Progenitor cell of endocrine pancreas (in vitro differentiated cells): ENCODE measurements around the gene NCS1. TPM values are rescaled to one million over a fixed set of nuclear protein-coding genes. Genes with fewer than 3 reads are reported as not detected.

Experiments used
- DNase-seq: peaks from one replicate; pipeline ENCODE4 v3.0.0; 2021; ENCODE audit warnings: low spot score; ENCODE audit not compliant: unreplicated experiment
- H3K27ac Mint-ChIP-seq: 2 replicates; pipeline ENCODE4 v1.8.0; 2021; ENCODE audit warnings: mild to moderate bottlenecking, moderate library complexity, mixed read lengths
- H3K27me3 Mint-ChIP-seq: 2 replicates; pipeline ENCODE4 v1.8.0; 2021; ENCODE audit warnings: mixed read lengths
- H3K36me3 Mint-ChIP-seq: 2 replicates; pipeline ENCODE4 v1.8.0; 2022; ENCODE audit warnings: mixed read lengths; ENCODE audit not compliant: insufficient read depth
- H3K4me1 Mint-ChIP-seq: 2 replicates; pipeline ENCODE4 v1.8.0; 2021; ENCODE audit warnings: low read depth, mixed read lengths
- H3K4me3 Mint-ChIP-seq: 2 replicates; pipeline ENCODE4 v1.8.0; 2021; ENCODE audit warnings: low read depth, mild to moderate bottlenecking, moderate library complexity, mixed read lengths
- H3K9me3 Mint-ChIP-seq: 2 replicates; pipeline ENCODE4 v1.8.0; 2021; ENCODE audit warnings: low read depth, mixed read lengths
- total RNA-seq: library from RNA; stranded (reverse); gene quantifications from 2 replicates; pipeline ENCODE4 v1.2.1, GENCODE V29; 2021
- TF ChIP-seq, protein P1 (sequence below): fragments of 200-600 bp; sonication (generic); IDR thresholded peaks from one replicate; pipeline ENCODE4 v1.5.0; 2021; ENCODE audit warnings: antibody characterized with exemption, mild to moderate bottlenecking; ENCODE audit not compliant: unreplicated experiment

Gene NCS1
- total RNA-seq, 1 donor from 2014 or later: 29.0 TPM

DNA sequence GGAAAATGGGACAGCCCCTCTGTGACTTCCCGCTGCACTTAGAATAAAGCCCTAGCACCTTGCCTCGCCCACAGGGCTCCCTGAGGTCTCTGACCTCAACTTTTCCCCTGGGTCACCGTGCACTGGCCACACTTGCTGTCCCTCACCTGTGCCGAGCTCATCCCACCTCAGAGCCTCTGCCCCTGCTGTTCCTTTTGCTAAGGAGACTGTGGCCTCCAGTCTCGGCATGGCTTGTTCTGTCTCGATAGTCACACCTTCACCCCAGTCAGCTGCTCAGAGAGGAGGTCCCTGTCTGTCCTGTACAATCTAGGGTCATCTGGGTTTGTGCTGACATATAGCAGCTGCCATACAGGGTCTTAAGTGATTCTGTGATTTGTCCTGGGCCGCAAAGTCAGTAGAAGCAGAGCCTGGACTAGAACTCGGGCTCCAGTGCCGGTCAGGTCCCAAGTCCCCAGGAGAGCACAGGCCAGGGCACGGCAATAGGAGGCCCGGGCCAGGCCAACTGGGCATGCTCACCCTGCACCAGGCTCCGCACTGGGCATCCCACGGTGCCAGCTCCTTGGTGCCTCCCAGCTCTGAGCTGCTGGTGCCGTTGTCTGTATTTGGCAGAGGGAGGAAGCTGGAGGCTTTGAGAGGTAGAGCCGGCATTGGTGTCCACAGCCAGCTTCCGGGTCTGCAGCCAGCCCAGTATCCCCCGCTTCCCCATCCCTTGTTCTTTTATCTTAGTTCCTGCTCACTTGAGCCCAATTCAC lies 35.2 kb downstream of the NCS1 start:
- Mint-ChIP-seq H3K27ac (peak overlapping the region; percentile 62), H3K36me3 (no peaks in the 10 kb centered on the region)
- TF ChIP-seq, protein P1, sequence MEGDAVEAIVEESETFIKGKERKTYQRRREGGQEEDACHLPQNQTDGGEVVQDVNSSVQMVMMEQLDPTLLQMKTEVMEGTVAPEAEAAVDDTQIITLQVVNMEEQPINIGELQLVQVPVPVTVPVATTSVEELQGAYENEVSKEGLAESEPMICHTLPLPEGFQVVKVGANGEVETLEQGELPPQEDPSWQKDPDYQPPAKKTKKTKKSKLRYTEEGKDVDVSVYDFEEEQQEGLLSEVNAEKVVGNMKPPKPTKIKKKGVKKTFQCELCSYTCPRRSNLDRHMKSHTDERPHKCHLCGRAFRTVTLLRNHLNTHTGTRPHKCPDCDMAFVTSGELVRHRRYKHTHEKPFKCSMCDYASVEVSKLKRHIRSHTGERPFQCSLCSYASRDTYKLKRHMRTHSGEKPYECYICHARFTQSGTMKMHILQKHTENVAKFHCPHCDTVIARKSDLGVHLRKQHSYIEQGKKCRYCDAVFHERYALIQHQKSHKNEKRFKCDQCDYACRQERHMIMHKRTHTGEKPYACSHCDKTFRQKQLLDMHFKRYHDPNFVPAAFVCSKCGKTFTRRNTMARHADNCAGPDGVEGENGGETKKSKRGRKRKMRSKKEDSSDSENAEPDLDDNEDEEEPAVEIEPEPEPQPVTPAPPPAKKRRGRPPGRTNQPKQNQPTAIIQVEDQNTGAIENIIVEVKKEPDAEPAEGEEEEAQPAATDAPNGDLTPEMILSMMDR: no peak

DNA sequence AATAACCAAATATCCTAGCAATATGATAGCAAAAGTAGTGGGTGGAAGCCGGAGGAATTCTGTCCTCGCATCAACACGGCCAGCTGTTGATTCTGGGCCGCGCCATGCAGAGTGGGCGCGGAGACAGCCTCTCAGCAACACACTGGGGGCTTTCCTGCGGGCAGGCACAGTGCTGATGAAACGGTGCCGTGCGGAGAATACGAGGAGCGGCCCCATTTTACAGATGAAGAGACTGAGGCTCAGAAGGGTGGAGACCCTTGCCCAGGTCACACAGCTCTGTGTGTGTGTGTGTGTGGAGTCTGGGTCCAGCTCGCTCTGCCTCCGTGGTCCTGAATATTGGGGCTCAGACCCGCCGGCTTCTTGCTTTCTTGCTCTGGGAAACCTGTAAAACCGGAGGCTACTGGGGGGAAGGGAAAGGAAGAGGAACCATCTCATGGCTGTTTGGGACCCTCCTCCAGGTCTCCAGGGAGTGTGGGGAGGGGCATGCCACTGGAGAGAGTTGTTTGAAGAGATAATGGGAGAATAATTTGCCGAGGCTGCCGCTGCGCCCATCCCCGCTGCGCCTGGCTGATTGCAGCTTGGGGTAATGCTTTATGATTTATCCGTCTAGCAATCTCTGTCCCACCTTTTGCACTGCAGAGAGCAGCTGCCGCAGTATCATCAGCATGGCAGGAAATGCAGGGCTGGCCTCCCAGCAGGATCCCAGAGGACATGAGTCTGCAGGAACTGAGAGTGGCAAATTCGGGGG lies 36.6 kb downstream of the NCS1 start:
- TF ChIP-seq, protein P1: no peak
- no peak for DNase-seq
- H3K9me3 Mint-ChIP-seq: no peaks in the 10 kb centered on the region
- no peak overlapping the region for H3K4me3 Mint-ChIP-seq
- peak overlapping the region; percentile 34 for H3K27ac Mint-ChIP-seq
- H3K4me1 Mint-ChIP-seq: peaks cover 12% of the 10 kb centered on the region
- H3K36me3 Mint-ChIP-seq: no peaks in the 10 kb centered on the region
- H3K27me3 Mint-ChIP-seq: no peaks in the 10 kb centered on the region

More for the DNA sequence above, 35.2 kb downstream of the NCS1 start:
- no peak for DNase-seq
- no peak overlapping the region for H3K4me3 Mint-ChIP-seq
- H3K4me1 Mint-ChIP-seq: peaks cover 13% of the 10 kb centered on the region
- no peaks in the 10 kb centered on the region for H3K27me3 Mint-ChIP-seq
- H3K9me3 Mint-ChIP-seq: no peaks in the 10 kb centered on the region

DNA sequence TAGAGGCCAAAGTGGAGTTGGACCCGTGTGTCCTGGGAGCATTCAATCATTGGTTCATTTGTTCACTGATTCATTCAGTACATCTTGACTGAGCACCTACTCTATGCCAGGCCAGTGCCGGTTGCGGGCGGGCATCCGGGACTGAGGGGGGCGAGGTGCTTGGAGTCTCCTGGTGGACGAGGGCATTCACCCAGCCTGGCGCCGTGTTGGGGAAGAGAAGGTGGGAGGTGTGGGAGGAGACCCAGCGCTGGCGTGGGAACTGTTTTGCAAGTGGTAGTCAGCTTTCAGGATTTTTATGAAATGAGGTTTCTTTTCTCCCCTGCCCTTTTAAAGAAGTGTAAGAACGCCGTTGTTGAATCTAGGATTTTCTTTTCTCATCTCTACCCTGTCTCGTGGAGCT lies 37.2 kb downstream of the NCS1 start:
- TF ChIP-seq, protein P1: no peak
- DNase-seq: no peak
- H3K4me3 Mint-ChIP-seq: no peak overlapping the region
- no peaks in the 10 kb centered on the region for H3K36me3 Mint-ChIP-seq
- H3K4me1 Mint-ChIP-seq: peaks cover 18% of the 10 kb centered on the region
- peak overlapping the region; percentile 34 for H3K27ac Mint-ChIP-seq
- H3K9me3 Mint-ChIP-seq: no peaks in the 10 kb centered on the region
- H3K27me3 Mint-ChIP-seq: no peaks in the 10 kb centered on the region

DNA sequence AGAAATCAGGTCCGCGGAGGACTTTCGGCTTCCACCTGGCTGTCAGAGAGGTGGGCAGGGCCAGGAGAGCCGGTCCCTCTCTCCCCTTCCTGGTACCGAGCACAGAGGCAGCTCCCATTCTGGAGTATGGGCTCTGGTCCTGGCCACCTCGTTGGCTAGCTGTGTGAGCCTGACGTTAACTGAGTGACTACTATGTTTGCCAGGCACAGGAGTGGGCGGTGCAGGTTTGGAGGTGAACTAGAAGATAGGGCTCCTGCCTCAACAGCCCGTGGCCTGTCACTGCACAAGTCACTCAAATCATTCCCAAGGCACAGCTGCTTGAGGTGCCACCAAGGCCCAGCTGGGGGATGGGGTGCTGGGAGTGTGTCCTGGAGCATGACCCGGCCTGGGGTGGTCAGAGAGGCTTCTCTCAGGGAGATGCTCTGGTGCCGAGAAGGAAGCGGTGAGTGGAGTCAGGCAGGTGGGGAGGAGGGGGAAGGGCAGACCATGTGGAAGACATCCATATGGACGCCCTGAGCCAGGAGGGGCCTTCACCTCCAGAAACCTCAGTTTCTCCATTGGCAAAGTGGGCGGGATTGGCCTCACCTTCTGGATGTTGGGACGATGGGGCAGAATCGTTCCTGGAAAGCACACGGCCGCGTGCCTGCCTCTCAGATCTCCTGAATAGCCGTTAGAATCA lies 39.5 kb downstream of the NCS1 start:
- H3K27me3 Mint-ChIP-seq: no peaks in the 10 kb centered on the region
- H3K36me3 Mint-ChIP-seq: no peaks in the 10 kb centered on the region
- TF ChIP-seq, protein P1: no peak
- peaks cover 19% of the 10 kb centered on the region for H3K4me1 Mint-ChIP-seq
- no peaks in the 10 kb centered on the region for H3K9me3 Mint-ChIP-seq
- no peak overlapping the region for H3K4me3 Mint-ChIP-seq
- no peak overlapping the region for H3K27ac Mint-ChIP-seq
- DNase-seq: no peak
